HEK293 (cell line): Measurements from ENCODE around the gene IL4R.

Experiments
- CTCF ChIP-seq: fragments of 450-650 bp; formaldehyde crosslinking; IDR thresholded peaks from 2 replicates; pipeline ENCODE4 v1.5.1; 2016; ENCODE audit warnings: missing biosample characterization, missing genetic modification characterization
- IKZF3 ChIP-seq: fragments of 450-650 bp; IDR thresholded peaks from 2 replicates; pipeline ENCODE4 v1.5.0; 2018; ENCODE audit warnings: missing biosample characterization, mild to moderate bottlenecking, missing genetic modification characterization, moderate library complexity
- REST ChIP-seq: fragments of 450-650 bp; formaldehyde crosslinking; IDR thresholded peaks from 2 replicates; pipeline ENCODE4 v1.5.1; 2016; ENCODE audit warnings: missing biosample characterization, missing genetic modification characterization
- YY1 ChIP-seq: fragments of 450-650 bp; formaldehyde crosslinking; IDR thresholded peaks from 2 replicates; pipeline ENCODE4 v1.5.1; 2018; ENCODE audit warnings: missing biosample characterization, missing genetic modification characterization
- ZBTB44 ChIP-seq: fragments of 450-650 bp; IDR thresholded peaks from 2 replicates; pipeline ENCODE4 v1.5.1; 2018; ENCODE audit warnings: missing biosample characterization, mild to moderate bottlenecking, missing genetic modification characterization
- ZNF239 ChIP-seq: fragments of 450-650 bp; formaldehyde crosslinking; IDR thresholded peaks from 2 replicates; pipeline ENCODE4 v1.5.1; 2016; ENCODE audit warnings: missing biosample characterization, missing genetic modification characterization
- ZNF292 ChIP-seq: fragments of 450-650 bp; formaldehyde crosslinking; IDR thresholded peaks from 2 replicates; pipeline ENCODE4 v1.5.1; 2016; ENCODE audit warnings: low read depth, missing biosample characterization, missing genetic modification characterization, borderline replicate concordance
- ZNF843 ChIP-seq: fragments of 450-650 bp; formaldehyde crosslinking; IDR thresholded peaks from 2 replicates; pipeline ENCODE4 v1.5.1; 2016; ENCODE audit warnings: missing biosample characterization, missing genetic modification characterization

GRCh38 chr16:27398894-27399853 is 85.4 kb downstream of the IL4R start:
- TF ChIP-seq CTCF (tag by site-specific recombination) (no peak), REST (no peak), IKZF3 (tag by site-specific recombination) (no peak), ZNF292 (tag by site-specific recombination) (no peak), ZNF843 (tag by site-specific recombination) (no peak), ZNF239 (tag by site-specific recombination) (no peak), ZBTB44 (no peak), YY1 (tag by site-specific recombination) (no peak)
